SK-N-SH (cell line): ENCODE data around the gene CREBRF. TPM values are rescaled to one million over a fixed set of nuclear protein-coding genes. Genes with fewer than 3 reads are reported as not detected.

Experiments used
- CTCF ChIA-PET: fragments of 300-600, 350-600 bp; formaldehyde crosslinking; extraction: SDS; loops from one replicate; lab custom pipeline; 2021; lab: Yijun Ruan, JAX
- POLR2A ChIA-PET: fragments of 350-600 bp; sonication (Branson Sonifier 250); formaldehyde crosslinking; extraction: SDS; loops from one replicate; lab custom pipeline; 2020; ENCODE audit warnings: antibody characterized with exemption, inconsistent platforms; lab: Yijun Ruan, JAX
- DNase-seq: peaks from one replicate; pipeline ENCODE4 v3.0.0; 2012
- H2AFZ ChIP-seq: fragments of 200-600 bp; sonication (generic); 2 replicates; pipeline ENCODE4 v1.8.1; 2016; ENCODE audit warnings: antibody characterized with exemption, mild to moderate bottlenecking, low read depth
- H3F3A ChIP-seq: fragments of 200-600 bp; sonication (generic); replicated peaks from 2 replicates; pipeline ENCODE3; 2016; ENCODE audit warnings: antibody characterized with exemption, mild to moderate bottlenecking; ENCODE audit not compliant: insufficient read depth
- H3K27ac ChIP-seq, 2 experiments: fragments of 200-500 bp in 1 of 2; fragments of 200-600 bp in 1 of 2; sonication (Bioruptor generic) in 1 of 2; sonication (generic), shearing (Covaris generic) in 1 of 2; 2 replicates each; pipeline versions ENCODE4 v1.5.1 to v1.6.1; 2014 to 2016; ENCODE audit warnings: low read depth in 2 of 2, inconsistent platforms in 1 of 2, low read length in 1 of 2, mild to moderate bottlenecking in 1 of 2, mixed read lengths in 1 of 2
- H3K27me3 ChIP-seq: fragments of 200-600 bp; sonication (generic), shearing (Covaris generic); 2 replicates; pipeline ENCODE4 v1.6.1; 2016; ENCODE audit warnings: mixed run types; ENCODE audit not compliant: insufficient read depth
- H3K36me3 ChIP-seq, 2 experiments: fragments of 200-500 bp in 1 of 2; fragments of 200-600 bp in 1 of 2; sonication (Bioruptor generic) in 1 of 2; sonication (generic) in 1 of 2; replicated peaks in 1 of 2; 2 replicates each; pipeline versions ENCODE3 to v1.5.1; 2014 to 2016; ENCODE audit warnings: low read length in 1 of 2, mild to moderate bottlenecking in 1 of 2; ENCODE audit not compliant: insufficient read depth in 2 of 2, control insufficient read depth in 1 of 2
- H3K4me1 ChIP-seq, 2 experiments: fragments of 200-500 bp in 1 of 2; fragments of 200-600 bp in 1 of 2; sonication (Bioruptor generic) in 1 of 2; sonication (generic), shearing (Covaris generic) in 1 of 2; 2 replicates each; pipeline versions ENCODE4 v1.5.1 to v1.6.1; 2014 to 2016; ENCODE audit warnings: low read depth in 1 of 2, low read length in 1 of 2, mixed run types in 1 of 2; ENCODE audit not compliant: insufficient read depth in 2 of 2, control insufficient read depth in 1 of 2
- H3K4me2 ChIP-seq: fragments of 200-600 bp; sonication (generic), shearing (Covaris generic); 2 replicates; pipeline ENCODE4 v1.6.1; 2017; ENCODE audit warnings: mixed run types
- H3K4me3 ChIP-seq, 2 experiments: fragments of 200-500 bp in 1 of 2; fragments of 200-600 bp in 1 of 2; sonication (Bioruptor generic) in 1 of 2; sonication (generic), shearing (Covaris generic) in 1 of 2; 2 replicates each; pipeline versions ENCODE4 v1.5.1 to v1.8.1; 2014 to 2016; ENCODE audit warnings: low read depth in 2 of 2, inconsistent platforms in 1 of 2, low read length in 1 of 2, mild to moderate bottlenecking in 1 of 2, mixed read lengths in 1 of 2, moderate library complexity in 1 of 2
- H3K79me2 ChIP-seq: fragments of 200-600 bp; sonication (generic); 2 replicates; pipeline ENCODE4 v1.8.1; 2017; ENCODE audit warnings: mild to moderate bottlenecking; ENCODE audit not compliant: insufficient read depth
- H3K9ac ChIP-seq: fragments of 200-600 bp; sonication (generic); 2 replicates; pipeline ENCODE4 v1.6.1; 2017; ENCODE audit warnings: mixed run types
- H3K9me2 ChIP-seq: fragments of 200-600 bp; sonication (generic); 2 replicates; pipeline ENCODE4 v1.6.1; 2017; ENCODE audit warnings: mixed run types
- H3K9me3 ChIP-seq: fragments of 200-600 bp; sonication (generic); 2 replicates; pipeline ENCODE4 v1.6.1; 2017; ENCODE audit warnings: mixed run types, mild to moderate bottlenecking, moderate library complexity
- H4K20me1 ChIP-seq: fragments of 200-600 bp; sonication (generic); 2 replicates; pipeline ENCODE4 v1.6.1; 2017; ENCODE audit warnings: mild to moderate bottlenecking, mixed run types; ENCODE audit not compliant: insufficient read depth
- FOSL2 ChIP-seq: IDR thresholded peaks from 2 replicates; pipeline ENCODE4 v1.4.0; 2012; ENCODE audit warnings: low read depth, mild to moderate bottlenecking, moderate library complexity, borderline replicate concordance
- JUND ChIP-seq: IDR thresholded peaks from 2 replicates; pipeline ENCODE4 v1.4.0; 2012
- MAX ChIP-seq: IDR thresholded peaks from 2 replicates; pipeline ENCODE4 v1.4.0; 2012; ENCODE audit warnings: low read depth
- NFIC ChIP-seq: IDR thresholded peaks from 2 replicates; pipeline ENCODE4 v1.4.0; 2012; ENCODE audit warnings: borderline replicate concordance
- NRF1 ChIP-seq: IDR thresholded peaks from 2 replicates; pipeline ENCODE4 v1.6.1; 2012; ENCODE audit warnings: low read depth, mild to moderate bottlenecking, low read length
- POLR2AphosphoS5 ChIP-seq: IDR thresholded peaks from 2 replicates; pipeline ENCODE4 v1.6.1; 2012; ENCODE audit warnings: low read depth, low read length
- REST ChIP-seq: IDR thresholded peaks from 2 replicates; pipeline ENCODE4 v1.6.1; 2012; ENCODE audit warnings: mild to moderate bottlenecking, low read depth, low read length, moderate library complexity
- SIN3A ChIP-seq: IDR thresholded peaks from 2 replicates; pipeline ENCODE4 v1.6.1; 2012; ENCODE audit warnings: low read depth, mild to moderate bottlenecking, low read length, moderate library complexity, borderline replicate concordance
- SMC3 ChIP-seq: IDR thresholded peaks from 2 replicates; pipeline ENCODE4 v1.6.1; 2012; ENCODE audit warnings: low read depth, low read length, improper control_type of control experiment
- WGBS: methylation state at CpG from one replicate; pipeline ENCODE4 v1.1.6; 2017; ENCODE audit warnings: low lambda C conversion rate; 5-methylcytosine and 5-hydroxymethylcytosine counted together
- polyA plus RNA-seq, 3 experiments: library from polyadenylated mRNA; depleted of rRNA; stranded (reverse); fragments of >200 nt; gene quantifications; 2 replicates each; pipeline ENCODE4 v1.2.3, GENCODE V29; 2012

Gene CREBRF
- polyA plus RNA-seq, 1 of the 3 experiments (the other 2 are of a cell fraction): 2.4 TPM

GRCh38 chr5:173158366-173158765 lies 102.2 kb downstream of the CREBRF start:
- Histone ChIP-seq H3K79me2 (no peaks in the 10 kb centered on the region), H3F3A (no peaks in the 10 kb centered on the region), H3K27me3 (no peaks in the 10 kb centered on the region), H3K9me3 (no peaks in the 10 kb centered on the region), H3K4me1 (no peaks in the 10 kb centered on the region), H3K4me2 (no peak overlapping the region), H3K9me2 (no peaks in the 10 kb centered on the region), H3K36me3 (peaks cover 29 to 35% of the 10 kb centered on the region in 2 experiments), H4K20me1 (no peaks in the 10 kb centered on the region), H3K27ac (no peak overlapping the region), H2AFZ (no peak overlapping the region), H3K4me3 (no peak overlapping the region), H3K9ac (no peak overlapping the region)
- DNase-seq: no peak
- CTCF ChIA-PET: interaction anchor here (1.2 kb wide), 1 partner anchor 14 kb away, joined by 4 read pairs; the partner anchor contains the start of gene BNIP1
- TF ChIP-seq JUND (no peak), NRF1 (no peak), SMC3 (no peak), REST (no peak), POLR2AphosphoS5 (no peak)
- POLR2A ChIA-PET: no interaction called here
- WGBS: 85% methylated on average over 5 of the region's 8 CpGs

GRCh38 chr5:173159256-173159655 lies 103.1 kb downstream of the CREBRF start:
- Histone ChIP-seq H3K4me1 (no peaks in the 10 kb centered on the region), H3K79me2 (no peaks in the 10 kb centered on the region), H4K20me1 (no peaks in the 10 kb centered on the region), H3K36me3 (peaks cover 29 to 35% of the 10 kb centered on the region in 2 experiments), H3K27ac (no peak overlapping the region), H3K4me2 (no peak overlapping the region), H3F3A (no peaks in the 10 kb centered on the region), H3K27me3 (no peaks in the 10 kb centered on the region), H2AFZ (no peak overlapping the region), H3K4me3 (no peak overlapping the region), H3K9me2 (no peaks in the 10 kb centered on the region), H3K9me3 (no peaks in the 10 kb centered on the region), H3K9ac (no peak overlapping the region)
- DNase-seq: no peak
- no peak for TF ChIP-seq SIN3A
- no peak for TF ChIP-seq MAX
- TF ChIP-seq NFIC: no peak
- TF ChIP-seq FOSL2: no peak
- ChIA-PET POLR2A (no interaction called here), CTCF (interaction anchor here (1.2 kb wide), 1 partner anchor 15 kb away, joined by 4 read pairs; the partner anchor contains the start of gene BNIP1)
- 66% methylated on average over 3 of the region's 3 CpGs for WGBS
